SK-N-SH treated with all-trans-retinoic acid at 6 μM for 48 hours (cell line): ENCODE data around the gene DFFB.

Source experiments
- ATAC-seq: fragments of 200-7000 bp; cut with Tn5 transposase; 3 replicates; pipeline ENCODE4 v1.9.1; 2020; ENCODE audit warnings: mild to moderate bottlenecking, moderate library complexity
- ARNTL ChIP-seq: fragments of 450-650 bp; formaldehyde crosslinking; IDR thresholded peaks from 2 replicates; pipeline ENCODE4 v1.5.0; 2020; ENCODE audit warnings: low read depth, mild to moderate bottlenecking, moderate library complexity, borderline replicate concordance
- BACH2 ChIP-seq: fragments of 250-450 bp; sonication (Bioruptor Pico); IDR thresholded peaks from 2 replicates; pipeline ENCODE4 v1.9.0; 2021; ENCODE audit warnings: mild to moderate bottlenecking, borderline replicate concordance
- CREB5 ChIP-seq: fragments of 250-450 bp; sonication (Bioruptor Pico); IDR thresholded peaks from 2 replicates; pipeline ENCODE4 v1.5.1; 2020; ENCODE audit warnings: low read depth, mild to moderate bottlenecking, moderate library complexity
- CSDC2 ChIP-seq: fragments of 250-450 bp; sonication (Bioruptor Pico); IDR thresholded peaks from 2 replicates; pipeline ENCODE4 v1.5.0; 2020; ENCODE audit warnings: mild to moderate bottlenecking, moderate library complexity
- ESRRG ChIP-seq: fragments of 250-450 bp; sonication (Bioruptor Pico); IDR thresholded peaks from 2 replicates; pipeline ENCODE4 v1.6.1; 2021; ENCODE audit warnings: mild to moderate bottlenecking
- OSR1 ChIP-seq: fragments of 250-450 bp; sonication (Bioruptor Pico); IDR thresholded peaks from 2 replicates; pipeline ENCODE4 v1.8.0; 2022; ENCODE audit warnings: moderate library complexity, mild to moderate bottlenecking, inconsistent platforms
- POU6F1 ChIP-seq: fragments of 250-450 bp; sonication (Bioruptor Pico); IDR thresholded peaks from 2 replicates; pipeline ENCODE4 v1.8.0; 2021; ENCODE audit warnings: low read depth, mild to moderate bottlenecking, moderate library complexity, borderline replicate concordance
- PPARA ChIP-seq: fragments of 250-450 bp; sonication (Bioruptor Pico); IDR thresholded peaks from 2 replicates; pipeline ENCODE4 v1.5.0; 2020; ENCODE audit warnings: mild to moderate bottlenecking, borderline replicate concordance
- RARB ChIP-seq: fragments of 250-450 bp; sonication (Bioruptor Pico); IDR thresholded peaks from 2 replicates; pipeline ENCODE4 v1.8.0; 2021; ENCODE audit warnings: mild to moderate bottlenecking, moderate library complexity
- SNAI2 ChIP-seq: fragments of 250-450 bp; sonication (Bioruptor Pico); IDR thresholded peaks from 2 replicates; pipeline ENCODE4 v1.5.0; 2020; ENCODE audit warnings: mild to moderate bottlenecking, moderate library complexity
- TCF4 ChIP-seq: fragments of 250-450 bp; sonication (Bioruptor Pico); IDR thresholded peaks from 2 replicates; pipeline ENCODE4 v1.8.0; 2021; ENCODE audit warnings: mild to moderate bottlenecking, moderate library complexity, borderline replicate concordance
- TOX ChIP-seq: fragments of 250-450 bp; sonication (Bioruptor Pico); IDR thresholded peaks from 2 replicates; pipeline ENCODE4 v1.8.0; 2021; ENCODE audit warnings: mild to moderate bottlenecking, moderate library complexity, borderline replicate concordance
- ZC3H10 ChIP-seq: fragments of 250-450 bp; sonication (Bioruptor Pico); IDR thresholded peaks from 2 replicates; pipeline ENCODE4 v1.5.1; 2021; ENCODE audit warnings: mild to moderate bottlenecking, moderate library complexity
- ZFP3 ChIP-seq: fragments of 250-450 bp; sonication (Bioruptor Pico); IDR thresholded peaks from 2 replicates; pipeline ENCODE4 v1.5.0; 2020; ENCODE audit warnings: mild to moderate bottlenecking, moderate library complexity
- ZFP30 ChIP-seq: fragments of 450-650 bp; formaldehyde crosslinking; IDR thresholded peaks from 2 replicates; pipeline ENCODE4 v1.5.0; 2022; ENCODE audit warnings: mild to moderate bottlenecking, moderate library complexity
- ZNF565 ChIP-seq: fragments of 450-650 bp; formaldehyde crosslinking; conservative IDR thresholded peaks from 2 replicates; pipeline ENCODE4 v1.5.0; 2020; ENCODE audit warnings: low read depth, mild to moderate bottlenecking, moderate library complexity
- ZNF70 ChIP-seq: fragments of 450-650 bp; formaldehyde crosslinking; IDR thresholded peaks from 2 replicates; pipeline ENCODE4 v1.5.0; 2020; ENCODE audit warnings: mild to moderate bottlenecking, moderate library complexity
- ZNF8 ChIP-seq: fragments of 450-650 bp; formaldehyde crosslinking; IDR thresholded peaks from 2 replicates; pipeline ENCODE4 v1.5.0; 2020; ENCODE audit warnings: mild to moderate bottlenecking, moderate library complexity
- TF ChIP-seq, protein P1 (sequence below): fragments of 250-450 bp; sonication (Bioruptor Pico); IDR thresholded peaks from 2 replicates; pipeline ENCODE4 v1.5.0; 2020; ENCODE audit warnings: mild to moderate bottlenecking, moderate library complexity
- TF ChIP-seq, protein P2 (sequence below): fragments of 250-450 bp; sonication (Bioruptor Pico); IDR thresholded peaks from 2 replicates; pipeline ENCODE4 v1.8.0; 2020; ENCODE audit warnings: mild to moderate bottlenecking, moderate library complexity, borderline replicate concordance

The DFFB gene

GRCh38 chr1:3909615-3910014, 52.3 kb downstream of the DFFB start:
- TF ChIP-seq ZNF565 (CRISPR knock-in tag) = no peak
- TF ChIP-seq OSR1 (CRISPR knock-in tag) = no peak
- TF ChIP-seq TCF4 (CRISPR knock-in tag) = no peak
- no peak for TF ChIP-seq ZNF8 (CRISPR knock-in tag)
- no peak for TF ChIP-seq RARB
- TF ChIP-seq BACH2 (CRISPR knock-in tag) = no peak
- TF ChIP-seq, protein P1, sequence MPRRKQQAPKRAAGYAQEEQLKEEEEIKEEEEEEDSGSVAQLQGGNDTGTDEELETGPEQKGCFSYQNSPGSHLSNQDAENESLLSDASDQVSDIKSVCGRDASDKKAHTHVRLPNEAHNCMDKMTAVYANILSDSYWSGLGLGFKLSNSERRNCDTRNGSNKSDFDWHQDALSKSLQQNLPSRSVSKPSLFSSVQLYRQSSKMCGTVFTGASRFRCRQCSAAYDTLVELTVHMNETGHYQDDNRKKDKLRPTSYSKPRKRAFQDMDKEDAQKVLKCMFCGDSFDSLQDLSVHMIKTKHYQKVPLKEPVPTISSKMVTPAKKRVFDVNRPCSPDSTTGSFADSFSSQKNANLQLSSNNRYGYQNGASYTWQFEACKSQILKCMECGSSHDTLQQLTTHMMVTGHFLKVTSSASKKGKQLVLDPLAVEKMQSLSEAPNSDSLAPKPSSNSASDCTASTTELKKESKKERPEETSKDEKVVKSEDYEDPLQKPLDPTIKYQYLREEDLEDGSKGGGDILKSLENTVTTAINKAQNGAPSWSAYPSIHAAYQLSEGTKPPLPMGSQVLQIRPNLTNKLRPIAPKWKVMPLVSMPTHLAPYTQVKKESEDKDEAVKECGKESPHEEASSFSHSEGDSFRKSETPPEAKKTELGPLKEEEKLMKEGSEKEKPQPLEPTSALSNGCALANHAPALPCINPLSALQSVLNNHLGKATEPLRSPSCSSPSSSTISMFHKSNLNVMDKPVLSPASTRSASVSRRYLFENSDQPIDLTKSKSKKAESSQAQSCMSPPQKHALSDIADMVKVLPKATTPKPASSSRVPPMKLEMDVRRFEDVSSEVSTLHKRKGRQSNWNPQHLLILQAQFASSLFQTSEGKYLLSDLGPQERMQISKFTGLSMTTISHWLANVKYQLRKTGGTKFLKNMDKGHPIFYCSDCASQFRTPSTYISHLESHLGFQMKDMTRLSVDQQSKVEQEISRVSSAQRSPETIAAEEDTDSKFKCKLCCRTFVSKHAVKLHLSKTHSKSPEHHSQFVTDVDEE (CRISPR knock-in tag) = no peak
- no peak for TF ChIP-seq SNAI2 (CRISPR knock-in tag)
- no peak for TF ChIP-seq ZC3H10 (CRISPR knock-in tag)
- ATAC-seq = no peak

GRCh38 chr1:3910049-3910731, 52.9 kb downstream of the DFFB start:
- ATAC-seq = no peak
- TF ChIP-seq TCF4 (CRISPR knock-in tag) (no peak), ZNF70 (CRISPR knock-in tag) (no peak), RARB (no peak), POU6F1 (CRISPR knock-in tag) (no peak), ZNF8 (CRISPR knock-in tag) (no peak), ESRRG (no peak), ZFP3 (CRISPR knock-in tag) (no peak)

- TF ChIP-seq ZFP3 (CRISPR knock-in tag) (no peak), TCF4 (CRISPR knock-in tag) (no peak), ZNF8 (CRISPR knock-in tag) (no peak), RARB (no peak), SNAI2 (CRISPR knock-in tag) (no peak), TOX (no peak), PPARA (CRISPR knock-in tag) (no peak), CSDC2 (CRISPR knock-in tag) (no peak)
- TF ChIP-seq, all 23 proteins: peak for 0
- peak; percentile 92 for ATAC-seq
Measured at GRCh38 chr1:3910857-3911845, 53.9 kb downstream of the DFFB start.

GRCh38 chr1:3911981-3912808, 54.9 kb downstream of the DFFB start:
- TF ChIP-seq PPARA (CRISPR knock-in tag) (no peak), SNAI2 (CRISPR knock-in tag) (no peak), CREB5 (CRISPR knock-in tag) (no peak), ZNF70 (CRISPR knock-in tag) (no peak), ZFP30 (no peak), ARNTL (CRISPR knock-in tag) (no peak), TCF4 (CRISPR knock-in tag) (no peak), ZNF565 (CRISPR knock-in tag) (no peak), ZFP3 (CRISPR knock-in tag) (no peak)
- TF ChIP-seq, protein P2, sequence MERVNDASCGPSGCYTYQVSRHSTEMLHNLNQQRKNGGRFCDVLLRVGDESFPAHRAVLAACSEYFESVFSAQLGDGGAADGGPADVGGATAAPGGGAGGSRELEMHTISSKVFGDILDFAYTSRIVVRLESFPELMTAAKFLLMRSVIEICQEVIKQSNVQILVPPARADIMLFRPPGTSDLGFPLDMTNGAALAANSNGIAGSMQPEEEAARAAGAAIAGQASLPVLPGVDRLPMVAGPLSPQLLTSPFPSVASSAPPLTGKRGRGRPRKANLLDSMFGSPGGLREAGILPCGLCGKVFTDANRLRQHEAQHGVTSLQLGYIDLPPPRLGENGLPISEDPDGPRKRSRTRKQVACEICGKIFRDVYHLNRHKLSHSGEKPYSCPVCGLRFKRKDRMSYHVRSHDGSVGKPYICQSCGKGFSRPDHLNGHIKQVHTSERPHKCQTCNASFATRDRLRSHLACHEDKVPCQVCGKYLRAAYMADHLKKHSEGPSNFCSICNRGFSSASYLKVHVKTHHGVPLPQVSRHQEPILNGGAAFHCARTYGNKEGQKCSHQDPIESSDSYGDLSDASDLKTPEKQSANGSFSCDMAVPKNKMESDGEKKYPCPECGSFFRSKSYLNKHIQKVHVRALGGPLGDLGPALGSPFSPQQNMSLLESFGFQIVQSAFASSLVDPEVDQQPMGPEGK (CRISPR knock-in tag) = no peak

More at GRCh38 chr1:3911981-3912808, 54.9 kb downstream of the DFFB start:
- no peak for ATAC-seq
